Measurements from ENCODE around the gene RAB11B. TPM values are rescaled to one million over a fixed set of nuclear protein-coding genes. Genes with fewer than 3 reads are reported as not detected.

Gene RAB11B
- total and polyA plus RNA-seq, 2 of the 13 experiments (the other 11 are each of a cell fraction or from before 2014, with no cell fraction given), result 6.0 to 28.4 TPM

- no peak for TF ChIP-seq PRDM4 (CRISPR knock-in tag; IDR thresholded peaks at IDR 0.05; ENCODE audit: borderline replicate concordance)
- no peak for TF ChIP-seq AHDC1 (CRISPR knock-in tag; IDR thresholded peaks at IDR 0.05; ENCODE audit: borderline replicate concordance)
- TF ChIP-seq ZNF414 (CRISPR knock-in tag; IDR thresholded peaks at IDR 0.05), result peak; percentile 86; the same call in 1 of the 2 replicates
- TF ChIP-seq FOXA3 (CRISPR knock-in tag; IDR thresholded peaks at IDR 0.05), result no peak; the same call in 1 of the 2 replicates
- peak; percentile 62 for TF ChIP-seq TBX2 (CRISPR knock-in tag; IDR thresholded peaks at IDR 0.05; ENCODE audit: borderline replicate concordance)
- no peak for TF ChIP-seq DZIP1 (CRISPR knock-in tag; IDR thresholded peaks at IDR 0.05)
- no peak for TF ChIP-seq KLF11 (CRISPR knock-in tag; IDR thresholded peaks at IDR 0.05)
- TF ChIP-seq ISL2 (CRISPR knock-in tag; IDR thresholded peaks at IDR 0.05), result 0 out of 2 replicates have a peak, but pooled peaks have one; percentile 13
- TF ChIP-seq POGK (CRISPR knock-in tag; conservative IDR thresholded peaks at IDR 0.05), result peak; percentile 33; the same call in 1 of the 2 replicates
- peak; percentile 88; the same call in 1 of the 2 replicates for TF ChIP-seq MTF2 (CRISPR knock-in tag; IDR thresholded peaks at IDR 0.05; ENCODE audit: borderline replicate concordance)
- TF ChIP-seq ATF6 (CRISPR knock-in tag; conservative IDR thresholded peaks at IDR 0.05), result no peak
These were observed 54.7 kb downstream of the RAB11B start, which contains the start of gene HNRNPM (continued) for GRCh38 chr19:8444677-8445487.
